Measurements from ENCODE around the gene OPA3. TPM values are rescaled to one million over a fixed set of nuclear protein-coding genes. Genes with fewer than 3 reads are reported as not detected.

The OPA3 gene
- polyA plus RNA-seq, 1 donor from 2014 or later: 6.0 TPM

- H3K27ac ChIP-seq (ENCODE audit: low read length): no peak overlapping the region
- H3K36me3 ChIP-seq (ENCODE audit: insufficient read depth, low read length): no peaks in the 10 kb centered on the region
- no peaks in the 10 kb centered on the region for H4K20me1 ChIP-seq (ENCODE audit: insufficient read depth)
- H3K27me3 ChIP-seq (ENCODE audit: insufficient read depth, low read depth, low read length): no peaks in the 10 kb centered on the region
- TF ChIP-seq TAF1 (IDR thresholded peaks at IDR 0.05; ENCODE audit: low read depth): no peak
- no peak for TF ChIP-seq EZH2 (IDR thresholded peaks at IDR 0.05; ENCODE audit: borderline replicate concordance, insufficient read depth, low read length, poor library complexity, severe bottlenecking)
- TF ChIP-seq RAD21 (conservative IDR thresholded peaks at IDR 0.05): no peak
- no peak for TF ChIP-seq EP300 (conservative IDR thresholded peaks at IDR 0.05; ENCODE audit: poor library complexity, severe bottlenecking)
- TF ChIP-seq SMC3 (conservative IDR thresholded peaks at IDR 0.05; ENCODE audit: poor library complexity): no peak
- no peak for TF ChIP-seq POLR2AphosphoS5 (IDR thresholded peaks at IDR 0.05)
- no peak for TF ChIP-seq MXI1 (conservative IDR thresholded peaks at IDR 0.05; ENCODE audit: poor library complexity, severe bottlenecking)
- TF ChIP-seq, protein P1, sequence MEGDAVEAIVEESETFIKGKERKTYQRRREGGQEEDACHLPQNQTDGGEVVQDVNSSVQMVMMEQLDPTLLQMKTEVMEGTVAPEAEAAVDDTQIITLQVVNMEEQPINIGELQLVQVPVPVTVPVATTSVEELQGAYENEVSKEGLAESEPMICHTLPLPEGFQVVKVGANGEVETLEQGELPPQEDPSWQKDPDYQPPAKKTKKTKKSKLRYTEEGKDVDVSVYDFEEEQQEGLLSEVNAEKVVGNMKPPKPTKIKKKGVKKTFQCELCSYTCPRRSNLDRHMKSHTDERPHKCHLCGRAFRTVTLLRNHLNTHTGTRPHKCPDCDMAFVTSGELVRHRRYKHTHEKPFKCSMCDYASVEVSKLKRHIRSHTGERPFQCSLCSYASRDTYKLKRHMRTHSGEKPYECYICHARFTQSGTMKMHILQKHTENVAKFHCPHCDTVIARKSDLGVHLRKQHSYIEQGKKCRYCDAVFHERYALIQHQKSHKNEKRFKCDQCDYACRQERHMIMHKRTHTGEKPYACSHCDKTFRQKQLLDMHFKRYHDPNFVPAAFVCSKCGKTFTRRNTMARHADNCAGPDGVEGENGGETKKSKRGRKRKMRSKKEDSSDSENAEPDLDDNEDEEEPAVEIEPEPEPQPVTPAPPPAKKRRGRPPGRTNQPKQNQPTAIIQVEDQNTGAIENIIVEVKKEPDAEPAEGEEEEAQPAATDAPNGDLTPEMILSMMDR (IDR thresholded peaks at IDR 0.05; ENCODE audit: poor library complexity, severe bottlenecking): no peak
- TF ChIP-seq REST (IDR thresholded peaks at IDR 0.05; ENCODE audit: borderline replicate concordance): no peak
- no peaks in the 10 kb centered on the region for H3K9me2 ChIP-seq (ENCODE audit: insufficient read depth, low read length)
- no peaks in the 10 kb centered on the region for H3F3A ChIP-seq (ENCODE audit: insufficient read depth, low read length, poor library complexity, severe bottlenecking)
- H3K9me3 ChIP-seq (ENCODE audit: low read length): no peaks in the 10 kb centered on the region
- H3K79me2 ChIP-seq (replicated peaks; ENCODE audit: insufficient read depth, low read length): no peaks in the 10 kb centered on the region
- H3K4me3 ChIP-seq (ENCODE audit: low read length): no peak overlapping the region
- H3K9ac ChIP-seq (ENCODE audit: low read length): no peak overlapping the region
- no peak overlapping the region for H3K4me2 ChIP-seq (ENCODE audit: low read length)
- H2AFZ ChIP-seq (ENCODE audit: low read depth, low read length): no peak overlapping the region
Observed at GRCh38 chr19:45621389-45621788, 36.8 kb upstream of the OPA3 start.

DNA sequence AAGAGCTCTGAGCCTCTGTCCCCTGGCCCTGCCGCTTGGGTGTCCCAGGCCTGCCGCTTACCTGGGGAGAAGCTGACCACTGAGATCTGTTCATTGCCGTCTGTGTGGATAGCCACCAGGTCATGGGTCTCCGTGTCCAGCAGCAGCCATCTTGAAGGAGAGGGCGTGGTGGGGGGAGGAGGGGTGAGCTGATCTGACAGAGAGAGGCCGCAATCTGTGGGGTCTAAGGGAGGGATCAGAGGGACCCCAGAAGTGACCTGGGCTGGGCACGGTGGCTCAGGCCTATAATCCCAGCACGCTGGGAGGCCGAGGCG lies 32.1 kb upstream of the OPA3 start:
- Histone ChIP-seq H4K20me1 (ENCODE audit: insufficient read depth) (no peaks in the 10 kb centered on the region), H3K4me3 (ENCODE audit: low read length) (no peak overlapping the region), H3K9me3 (ENCODE audit: low read length) (no peaks in the 10 kb centered on the region), H3K9me2 (ENCODE audit: insufficient read depth, low read length) (no peaks in the 10 kb centered on the region), H3K27me3 (ENCODE audit: insufficient read depth, low read depth, low read length) (no peaks in the 10 kb centered on the region), H3K36me3 (ENCODE audit: insufficient read depth, low read length) (no peaks in the 10 kb centered on the region), H3K9ac (ENCODE audit: low read length) (no peak overlapping the region), H3F3A (ENCODE audit: insufficient read depth, low read length, poor library complexity, severe bottlenecking) (no peaks in the 10 kb centered on the region), H3K27ac (ENCODE audit: low read length) (no peak overlapping the region), H3K4me2 (ENCODE audit: low read length) (no peak overlapping the region), H2AFZ (ENCODE audit: low read depth, low read length) (no peak overlapping the region), H3K79me2 (replicated peaks; ENCODE audit: insufficient read depth, low read length) (no peaks in the 10 kb centered on the region)
- TF ChIP-seq TAF1 (IDR thresholded peaks at IDR 0.05; ENCODE audit: low read depth): no peak
- TF ChIP-seq MXI1 (conservative IDR thresholded peaks at IDR 0.05; ENCODE audit: poor library complexity, severe bottlenecking): no peak
- TF ChIP-seq EP300 (conservative IDR thresholded peaks at IDR 0.05; ENCODE audit: poor library complexity, severe bottlenecking): no peak
- no peak for TF ChIP-seq EZH2 (IDR thresholded peaks at IDR 0.05; ENCODE audit: borderline replicate concordance, insufficient read depth, low read length, poor library complexity, severe bottlenecking)
- TF ChIP-seq SMC3 (conservative IDR thresholded peaks at IDR 0.05; ENCODE audit: poor library complexity): no peak
- TF ChIP-seq, protein P1 (IDR thresholded peaks at IDR 0.05; ENCODE audit: poor library complexity, severe bottlenecking): no peak
- no peak for TF ChIP-seq RAD21 (conservative IDR thresholded peaks at IDR 0.05)
- TF ChIP-seq POLR2AphosphoS5 (IDR thresholded peaks at IDR 0.05): no peak
- TF ChIP-seq REST (IDR thresholded peaks at IDR 0.05; ENCODE audit: borderline replicate concordance): no peak

All from neural cell (in vitro differentiated cells).